ENCODE measurements around the gene LBP.
"Not testable (repeated sequence)": the region's sequence is repeated elsewhere in the genome, so short reads cannot be mapped to it uniquely, and the experiment has no call there.

The LBP gene

GRCh38 chr20:38402816-38403215, 56.5 kb downstream of the LBP start:
- H3K4me3 ChIP-seq (replicated peaks; ENCODE audit: low read depth, low read length) = no peak overlapping the region
- TF ChIP-seq CTCF (IDR thresholded peaks at IDR 0.05; ENCODE audit: low read depth, low read length, missing control alignments) = no peak
- no peak for DNase-seq (ENCODE audit: extremely low read depth, low read depth)

GRCh38 chr20:38404016-38404415, 57.7 kb downstream of the LBP start:
- no peak for DNase-seq (ENCODE audit: extremely low read depth, low read depth)
- no peak for TF ChIP-seq CTCF (IDR thresholded peaks at IDR 0.05; ENCODE audit: low read depth, low read length, missing control alignments)
- no peak overlapping the region for H3K4me3 ChIP-seq (replicated peaks; ENCODE audit: low read depth, low read length)

GRCh38 chr20:38405132-38405531, 58.9 kb downstream of the LBP start:
- TF ChIP-seq CTCF (IDR thresholded peaks at IDR 0.05; ENCODE audit: low read depth, low read length, missing control alignments) = no peak
- H3K4me3 ChIP-seq (replicated peaks; ENCODE audit: low read depth, low read length) = no peak overlapping the region
- DNase-seq (ENCODE audit: extremely low read depth, low read depth) = no peak

GRCh38 chr20:38406476-38406875, 60.2 kb downstream of the LBP start:
- DNase-seq (ENCODE audit: extremely low read depth, low read depth) = no peak
- no peak overlapping the region for H3K4me3 ChIP-seq (replicated peaks; ENCODE audit: low read depth, low read length)
- no peak for TF ChIP-seq CTCF (IDR thresholded peaks at IDR 0.05; ENCODE audit: low read depth, low read length, missing control alignments)

- no peak overlapping the region for H3K4me3 ChIP-seq (replicated peaks; ENCODE audit: low read depth, low read length)
- TF ChIP-seq CTCF (IDR thresholded peaks at IDR 0.05; ENCODE audit: low read depth, low read length, missing control alignments) = no peak
- no peak for DNase-seq (ENCODE audit: extremely low read depth, low read depth)
Observed at GRCh38 chr20:38407321-38407720, 61.0 kb downstream of the LBP start.

GRCh38 chr20:38407822-38408221, 61.5 kb downstream of the LBP start:
- not testable (repeated sequence) for H3K4me3 ChIP-seq (replicated peaks; ENCODE audit: low read depth, low read length); DNase-seq (ENCODE audit: extremely low read depth, low read depth)

GRCh38 chr20:38412877-38413577, 66.7 kb downstream of the LBP start:
- no peak overlapping the region for H3K4me3 ChIP-seq (replicated peaks; ENCODE audit: low read depth, low read length)
- DNase-seq (ENCODE audit: extremely low read depth, low read depth) = no peak
- TF ChIP-seq CTCF (IDR thresholded peaks at IDR 0.05; ENCODE audit: low read depth, low read length, missing control alignments) = no peak

Data from HFF-Myc (cell line).